ENCODE measurements around the gene EYA2.

Gene EYA2

GRCh38 chr20:47129306-47129705 is 234.7 kb downstream of the EYA2 start:
- CTCF ChIA-PET: no interaction called here
- TF ChIP-seq ELF4 (IDR thresholded peaks at IDR 0.05) (no peak), FOXM1 (IDR thresholded peaks at IDR 0.05; ENCODE audit: borderline replicate concordance) (no peak), FOXK2 (IDR thresholded peaks at IDR 0.05) (no peak), TARDBP (IDR thresholded peaks at IDR 0.05) (no peak), ARNT (IDR thresholded peaks at IDR 0.05) (no peak), HDGF (IDR thresholded peaks at IDR 0.05; ENCODE audit: borderline replicate concordance) (no peak)
- no peak for DNase-seq (ENCODE audit: extremely low spot score)
- POLR2A ChIA-PET: no interaction called here

- TF ChIP-seq L3MBTL2 (conservative IDR thresholded peaks at IDR 0.05) (no peak), FOXA1 (IDR thresholded peaks at IDR 0.05) (no peak), SP1 (IDR thresholded peaks at IDR 0.05) (no peak), ELF4 (IDR thresholded peaks at IDR 0.05) (no peak), TARDBP (IDR thresholded peaks at IDR 0.05) (no peak)
- ChIA-PET POLR2A (no interaction called here), CTCF (no interaction called here)
- DNase-seq (ENCODE audit: extremely low spot score): no peak
These were observed 239.3 kb downstream of the EYA2 start for GRCh38 chr20:47133809-47134456.

- POLR2A ChIA-PET: no interaction called here
- CTCF ChIA-PET: interaction anchor here (1.0 kb wide), 1 partner anchor 19 kb away, joined by 3 read pairs; no protein-coding TSS in a partner anchor
- DNase-seq (ENCODE audit: extremely low spot score): no peak
- TF ChIP-seq NFRKB (IDR thresholded peaks at IDR 0.05) (no peak), ARNT (IDR thresholded peaks at IDR 0.05) (no peak), ZNF384 (IDR thresholded peaks at IDR 0.05) (no peak), PKNOX1 (IDR thresholded peaks at IDR 0.05) (no peak), SUZ12 (IDR thresholded peaks at IDR 0.05) (no peak), SP1 (IDR thresholded peaks at IDR 0.05) (no peak), FOXK2 (IDR thresholded peaks at IDR 0.05) (no peak), LEF1 (IDR thresholded peaks at IDR 0.05; ENCODE audit: borderline replicate concordance) (no peak), FOXM1 (IDR thresholded peaks at IDR 0.05; ENCODE audit: borderline replicate concordance) (no peak), TARDBP (IDR thresholded peaks at IDR 0.05) (no peak), FOXA1 (IDR thresholded peaks at IDR 0.05) (no peak), ELF4 (IDR thresholded peaks at IDR 0.05) (no peak), HDGF (IDR thresholded peaks at IDR 0.05; ENCODE audit: borderline replicate concordance) (no peak), L3MBTL2 (conservative IDR thresholded peaks at IDR 0.05) (no peak), BHLHE40 (IDR thresholded peaks at IDR 0.05; ENCODE audit: borderline replicate concordance) (no peak)
These were observed 242.1 kb downstream of the EYA2 start for GRCh38 chr20:47136782-47137181.

GRCh38 chr20:47137231-47137870 is 242.7 kb downstream of the EYA2 start:
- CTCF ChIA-PET: no interaction called here
- no peak for DNase-seq (ENCODE audit: extremely low spot score)
- TF ChIP-seq ELF4 (IDR thresholded peaks at IDR 0.05) (no peak), SP1 (IDR thresholded peaks at IDR 0.05) (no peak), FOXK2 (IDR thresholded peaks at IDR 0.05) (no peak), HDGF (IDR thresholded peaks at IDR 0.05; ENCODE audit: borderline replicate concordance) (no peak), ARNT (IDR thresholded peaks at IDR 0.05) (no peak), CTBP1 (IDR thresholded peaks at IDR 0.05; ENCODE audit: borderline replicate concordance) (no peak), LEF1 (IDR thresholded peaks at IDR 0.05; ENCODE audit: borderline replicate concordance) (no peak), L3MBTL2 (conservative IDR thresholded peaks at IDR 0.05) (no peak), FOXM1 (IDR thresholded peaks at IDR 0.05; ENCODE audit: borderline replicate concordance) (no peak), BHLHE40 (IDR thresholded peaks at IDR 0.05; ENCODE audit: borderline replicate concordance) (no peak), TARDBP (IDR thresholded peaks at IDR 0.05) (no peak), NFRKB (IDR thresholded peaks at IDR 0.05) (no peak), ZNF384 (IDR thresholded peaks at IDR 0.05) (no peak), FOXA1 (IDR thresholded peaks at IDR 0.05) (no peak), PKNOX1 (IDR thresholded peaks at IDR 0.05) (no peak), SUZ12 (IDR thresholded peaks at IDR 0.05) (no peak)
- POLR2A ChIA-PET: no interaction called here

GRCh38 chr20:47139934-47140535 is 245.4 kb downstream of the EYA2 start:
- POLR2A ChIA-PET: no interaction called here
- CTCF ChIA-PET: no interaction called here
- TF ChIP-seq L3MBTL2 (conservative IDR thresholded peaks at IDR 0.05): no peak
- no peak for DNase-seq (ENCODE audit: extremely low spot score)

GRCh38 chr20:47141350-47141921 is 246.8 kb downstream of the EYA2 start:
- POLR2A ChIA-PET: no interaction called here
- DNase-seq (ENCODE audit: extremely low spot score): no peak
- CTCF ChIA-PET: interaction anchor here (0.6 kb wide), 1 partner anchor 31 kb away, joined by 4 read pairs; no protein-coding TSS in a partner anchor

More at GRCh38 chr20:47141350-47141921, 246.8 kb downstream of the EYA2 start:
- TF ChIP-seq LEF1 (IDR thresholded peaks at IDR 0.05; ENCODE audit: borderline replicate concordance): no peak
- TF ChIP-seq SUZ12 (IDR thresholded peaks at IDR 0.05): no peak
- no peak for TF ChIP-seq ARNT (IDR thresholded peaks at IDR 0.05)
- no peak for TF ChIP-seq L3MBTL2 (conservative IDR thresholded peaks at IDR 0.05)
- TF ChIP-seq NFRKB (IDR thresholded peaks at IDR 0.05): no peak
- TF ChIP-seq FOXK2 (IDR thresholded peaks at IDR 0.05): no peak
- TF ChIP-seq FOXA1 (IDR thresholded peaks at IDR 0.05): no peak
- TF ChIP-seq SP1 (IDR thresholded peaks at IDR 0.05): no peak
- no peak for TF ChIP-seq BHLHE40 (IDR thresholded peaks at IDR 0.05; ENCODE audit: borderline replicate concordance)
- TF ChIP-seq ZNF384 (IDR thresholded peaks at IDR 0.05): no peak
- no peak for TF ChIP-seq CTBP1 (IDR thresholded peaks at IDR 0.05; ENCODE audit: borderline replicate concordance)
- TF ChIP-seq FOXM1 (IDR thresholded peaks at IDR 0.05; ENCODE audit: borderline replicate concordance): no peak
- no peak for TF ChIP-seq HDGF (IDR thresholded peaks at IDR 0.05; ENCODE audit: borderline replicate concordance)
- no peak for TF ChIP-seq TARDBP (IDR thresholded peaks at IDR 0.05)
- no peak for TF ChIP-seq PKNOX1 (IDR thresholded peaks at IDR 0.05)
- no peak for TF ChIP-seq ELF4 (IDR thresholded peaks at IDR 0.05)

Data from HEK293T (cell line).